Measurements from ENCODE around the gene VPS8. TPM values are rescaled to one million over a fixed set of nuclear protein-coding genes. Genes with fewer than 3 reads are reported as not detected.
"Not testable (repeated sequence)": the region's sequence is repeated elsewhere in the genome, so short reads cannot be mapped to it uniquely, and the experiment has no call there.

VPS8 gene
- total RNA-seq, 1 donor from 2014 or later, result 60.8 TPM

DNA sequence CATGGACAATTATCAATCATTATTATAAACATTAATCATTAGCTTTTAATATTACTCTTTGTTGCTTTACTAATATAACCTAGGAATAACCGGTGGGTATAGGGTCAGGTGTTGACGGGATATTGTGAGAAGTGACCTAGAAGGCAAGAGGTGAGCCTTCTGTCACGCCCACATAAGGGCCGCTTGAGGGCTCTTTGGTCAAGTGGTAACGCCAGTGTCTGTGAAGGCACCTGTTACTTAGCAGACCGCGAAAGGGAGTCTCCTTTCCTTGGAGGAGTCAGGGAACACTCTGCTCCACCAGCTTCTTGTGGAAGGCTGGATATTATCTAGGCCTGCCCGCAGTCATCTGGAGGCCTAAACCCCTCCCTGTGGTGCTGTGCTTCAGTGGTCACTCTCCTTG is 142.9 kb downstream of the VPS8 start:
- intact Hi-C loops (cut with micrococcal nuclease), result not testable (repeated sequence)

DNA sequence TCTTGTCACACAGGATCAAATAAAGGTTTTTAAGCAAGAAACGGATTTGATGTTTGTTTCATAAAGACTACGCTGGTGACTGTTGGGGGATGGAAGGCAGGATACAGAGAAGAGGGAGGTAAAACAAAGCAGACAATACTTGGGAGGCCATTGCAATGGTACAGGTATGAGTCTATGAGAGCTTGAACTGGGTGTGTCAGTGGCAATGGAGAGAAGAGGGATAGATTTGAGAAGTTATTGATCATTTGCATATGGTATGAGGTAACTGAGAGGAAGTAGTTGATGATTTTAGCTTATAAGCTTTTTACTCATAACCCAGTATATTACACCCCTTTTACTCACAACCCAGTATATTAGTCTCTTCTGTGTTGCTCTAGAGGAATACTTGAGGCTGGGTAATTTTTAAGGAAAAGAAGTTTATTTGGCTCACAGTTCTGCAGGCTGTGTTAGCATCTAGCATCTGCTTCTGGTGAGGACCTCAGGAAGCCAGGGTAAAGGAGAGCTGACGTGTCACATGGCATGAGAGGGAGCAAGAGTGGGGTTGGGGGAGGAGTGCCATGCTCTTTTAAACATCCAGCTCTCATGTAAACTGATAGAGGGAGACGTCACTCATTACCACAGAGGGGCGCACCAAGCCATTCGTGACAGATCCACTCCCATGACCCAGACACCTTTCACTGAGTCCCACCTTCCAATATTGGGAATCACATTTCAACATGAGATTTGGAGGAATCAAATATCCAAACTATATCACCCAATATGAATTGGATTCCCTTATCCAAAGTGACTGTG is 153.9 kb downstream of the VPS8 start:
- intact Hi-C loops (cut with micrococcal nuclease), result no loop called here

- intact Hi-C loops (cut with micrococcal nuclease), result no loop called here
Observed at GRCh38 chr3:184968115-184968514, 156.1 kb downstream of the VPS8 start.

- intact Hi-C loops (cut with micrococcal nuclease), result no loop called here
Observed at GRCh38 chr3:184970186-184970585, 158.2 kb downstream of the VPS8 start.

- intact Hi-C loops (cut with micrococcal nuclease), result no loop called here
Observed at GRCh38 chr3:184977796-184978195, 165.8 kb downstream of the VPS8 start.

DNA sequence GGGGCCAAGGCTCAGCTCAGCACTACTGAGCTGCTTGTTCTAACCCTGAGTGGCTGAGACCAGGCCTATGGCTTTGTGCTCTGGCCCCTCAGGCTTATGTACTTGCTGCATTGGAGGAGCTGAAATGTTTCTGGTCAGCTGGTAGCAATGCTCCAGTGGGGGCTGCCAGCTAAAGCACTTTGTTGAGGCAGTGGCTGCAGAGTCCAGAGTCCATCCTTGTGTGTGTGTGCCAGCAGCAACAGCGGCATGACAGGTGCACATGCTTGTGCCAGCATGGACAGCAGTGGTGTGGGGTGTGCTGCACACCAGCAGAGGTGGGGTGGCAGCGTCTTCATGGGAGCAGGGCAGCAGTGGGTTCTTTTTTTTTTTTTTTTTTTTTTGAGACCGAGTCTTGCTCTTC is 169.1 kb downstream of the VPS8 start:
- intact Hi-C loops (cut with micrococcal nuclease), result no loop called here

GRCh38 chr3:184982076-184982475 is 170.1 kb downstream of the VPS8 start:
- intact Hi-C loops (cut with micrococcal nuclease), result no loop called here

DNA sequence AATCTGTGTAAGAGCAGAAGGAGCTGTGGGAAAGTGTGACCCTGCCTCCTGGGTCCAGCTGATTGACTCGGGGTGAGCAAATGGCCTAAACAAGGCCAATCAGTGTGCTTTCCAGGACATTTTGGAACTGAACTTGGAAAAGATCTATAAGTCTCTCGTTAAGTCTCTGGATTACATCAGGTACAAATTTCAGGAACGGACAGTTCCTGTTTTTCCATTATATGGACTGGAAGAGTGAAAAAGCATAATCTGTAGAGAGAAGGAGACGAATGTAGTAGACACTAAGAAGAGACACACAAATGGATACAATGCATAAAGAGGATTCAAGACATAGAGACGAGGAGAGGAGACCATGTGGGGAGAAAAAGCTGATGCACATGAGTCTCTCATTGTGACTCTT is 173.6 kb downstream of the VPS8 start:
- intact Hi-C loops (cut with micrococcal nuclease), result no loop called here

- intact Hi-C loops (cut with micrococcal nuclease), result no loop called here
Observed at GRCh38 chr3:184986366-184986889, 174.5 kb downstream of the VPS8 start.

GRCh38 chr3:184993394-184993793 is 181.4 kb downstream of the VPS8 start:
- intact Hi-C loops (cut with micrococcal nuclease), result no loop called here

DNA sequence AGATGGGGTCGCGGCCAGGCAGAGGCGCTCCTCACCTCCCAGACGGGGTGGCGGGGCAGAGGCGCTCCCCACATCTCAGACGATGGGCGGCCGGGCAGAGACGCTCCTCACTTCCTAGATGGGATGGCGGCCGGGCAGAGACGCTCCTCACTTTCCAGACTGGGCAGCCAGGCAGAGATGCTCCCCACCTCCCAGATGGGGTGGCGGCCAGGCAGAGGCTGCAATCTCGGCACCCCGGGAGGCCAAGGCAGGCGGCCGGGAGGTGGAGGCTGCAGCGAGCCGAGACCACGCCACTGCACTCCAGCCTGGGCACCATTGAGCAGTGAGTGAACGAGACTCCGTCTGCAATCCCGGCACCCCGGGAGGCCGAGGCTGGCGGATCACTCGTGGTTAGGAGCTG is 191.9 kb downstream of the VPS8 start:
- intact Hi-C loops (cut with micrococcal nuclease), result not testable (repeated sequence)

DNA sequence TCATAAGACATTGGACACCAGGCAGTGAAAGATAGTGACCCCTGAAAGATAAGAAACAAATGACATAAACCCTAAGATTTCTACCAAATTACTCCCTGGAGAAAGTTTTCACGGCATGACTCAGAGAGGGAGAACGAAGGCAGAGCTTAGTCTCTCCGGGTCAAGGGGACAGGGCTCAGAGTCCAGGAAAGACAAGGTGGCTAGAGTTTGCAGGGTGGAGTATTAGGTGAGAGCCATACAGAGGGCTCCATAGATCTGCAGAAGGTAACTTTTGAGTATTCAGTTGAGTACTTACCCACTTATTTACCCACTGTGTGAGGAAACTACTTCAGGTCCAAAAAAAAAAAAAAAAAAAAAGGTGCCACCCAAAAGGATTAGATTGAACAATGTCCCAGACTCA is 197.7 kb downstream of the VPS8 start:
- intact Hi-C loops (cut with micrococcal nuclease), result no loop called here

GRCh38 chr3:185017584-185017983 is 205.6 kb downstream of the VPS8 start:
- intact Hi-C loops (cut with micrococcal nuclease), result not testable (repeated sequence)

GRCh38 chr3:185017996-185018395 is 206.0 kb downstream of the VPS8 start:
- intact Hi-C loops (cut with micrococcal nuclease), result not testable (repeated sequence)

- intact Hi-C loops (cut with micrococcal nuclease), result no loop called here
Observed at GRCh38 chr3:185021256-185021655, 209.3 kb downstream of the VPS8 start.

- intact Hi-C loops (cut with micrococcal nuclease), result no loop called here
Observed at GRCh38 chr3:185024406-185024805, 212.4 kb downstream of the VPS8 start.

GRCh38 chr3:185024966-185025365 is 213.0 kb downstream of the VPS8 start:
- intact Hi-C loops (cut with micrococcal nuclease), result no loop called here

DNA sequence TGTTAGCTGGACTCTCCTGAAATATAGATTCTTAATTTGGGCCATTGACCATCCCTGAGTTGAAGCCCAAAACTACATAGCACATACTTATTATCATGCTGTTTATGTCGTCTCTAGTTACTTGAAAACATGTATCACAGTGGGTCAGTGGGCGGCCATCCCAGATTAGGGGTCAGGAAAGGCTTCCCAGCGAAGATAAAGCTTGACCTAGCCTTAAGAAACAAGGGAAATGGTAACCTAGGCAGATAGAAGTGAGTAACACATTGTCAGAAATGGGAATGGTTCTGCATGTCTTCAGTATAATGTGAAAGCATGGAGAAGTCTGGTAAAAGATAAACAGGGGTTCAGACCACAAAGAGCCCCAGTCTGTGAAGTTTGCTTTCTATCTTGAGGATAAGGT is 216.2 kb downstream of the VPS8 start:
- intact Hi-C loops (cut with micrococcal nuclease), result no loop called here

DNA sequence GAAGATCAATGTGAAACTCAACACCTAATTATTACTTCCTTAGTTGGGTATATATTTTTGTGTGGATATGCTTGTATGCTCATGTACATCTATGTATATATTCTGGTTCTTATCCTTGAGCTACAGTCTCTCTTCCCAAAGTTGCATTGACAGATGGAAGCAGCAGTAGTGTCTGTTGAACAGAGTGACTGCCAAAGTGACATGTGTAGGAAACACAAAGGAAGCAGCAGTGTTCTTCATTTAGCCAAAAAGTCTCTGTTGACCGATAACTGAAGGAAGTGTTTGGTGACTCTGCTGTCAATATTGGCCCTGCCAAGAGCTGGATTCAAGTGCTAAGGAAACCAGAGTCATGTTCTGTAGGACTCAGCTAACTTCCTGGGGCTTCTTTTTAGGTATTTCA is 217.1 kb downstream of the VPS8 start:
- intact Hi-C loops (cut with micrococcal nuclease), result no loop called here

GRCh38 chr3:185030399-185030798 is 218.4 kb downstream of the VPS8 start:
- intact Hi-C loops (cut with micrococcal nuclease), result no loop called here

- intact Hi-C loops (cut with micrococcal nuclease), result no loop called here
Observed at GRCh38 chr3:185030951-185031350, 219.0 kb downstream of the VPS8 start.

DNA sequence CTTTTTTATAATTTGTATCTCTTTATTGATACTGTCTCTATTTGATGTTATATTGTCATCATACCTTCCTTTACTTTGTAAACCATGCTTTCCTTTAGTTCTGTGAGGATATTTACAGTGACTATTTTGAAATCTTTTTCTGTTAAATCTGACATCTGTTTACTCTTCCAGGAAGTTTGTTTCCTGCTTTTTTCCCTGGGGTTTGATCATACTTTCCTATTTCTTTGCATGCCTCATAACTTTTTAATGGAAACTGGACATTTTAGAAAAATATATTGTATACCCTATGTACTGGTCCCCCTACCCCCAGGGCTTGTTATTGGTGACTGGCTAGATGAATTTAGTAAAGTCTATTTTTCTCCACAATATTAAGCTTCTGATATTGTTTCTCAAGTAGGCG is 225.8 kb downstream of the VPS8 start:
- intact Hi-C loops (cut with micrococcal nuclease), result no loop called here

GRCh38 chr3:185040425-185040824 is 228.5 kb downstream of the VPS8 start:
- intact Hi-C loops (cut with micrococcal nuclease), result no loop called here
